Upper lobe of left lung (tissue), 4 donors: ENCODE results near the gene GFAP.

Source experiments
- POLR2A ChIP-seq, 4 donors: fragments of 450-650 bp; IDR thresholded peaks; one replicate each; pipeline ENCODE4 v1.5.1; 2016 to 2017; ENCODE audit warnings: antibody characterized with exemption in 4 of 4, mild to moderate bottlenecking in 2 of 4
- POLR2AphosphoS5 ChIP-seq, 2 donors: sonication (generic); formaldehyde crosslinking; IDR thresholded peaks; one replicate each; pipeline ENCODE4 v1.5.1; 2017; ENCODE audit warnings: antibody characterized with exemption in 2 of 2
- TF ChIP-seq, protein P1 (sequence below), 6 experiments: fragments of 450-650 bp in 4 of 6; fragments of 200-600 bp in 2 of 6; sonication (generic) in 2 of 6; IDR thresholded peaks; one replicate each; pipeline ENCODE4 v1.5.1; 2016 to 2019; ENCODE audit warnings: antibody characterized with exemption in 6 of 6

GRCh38 chr17:44920565-44920940 lies 5.3 kb upstream of the GFAP start:
- TF ChIP-seq, protein P1, sequence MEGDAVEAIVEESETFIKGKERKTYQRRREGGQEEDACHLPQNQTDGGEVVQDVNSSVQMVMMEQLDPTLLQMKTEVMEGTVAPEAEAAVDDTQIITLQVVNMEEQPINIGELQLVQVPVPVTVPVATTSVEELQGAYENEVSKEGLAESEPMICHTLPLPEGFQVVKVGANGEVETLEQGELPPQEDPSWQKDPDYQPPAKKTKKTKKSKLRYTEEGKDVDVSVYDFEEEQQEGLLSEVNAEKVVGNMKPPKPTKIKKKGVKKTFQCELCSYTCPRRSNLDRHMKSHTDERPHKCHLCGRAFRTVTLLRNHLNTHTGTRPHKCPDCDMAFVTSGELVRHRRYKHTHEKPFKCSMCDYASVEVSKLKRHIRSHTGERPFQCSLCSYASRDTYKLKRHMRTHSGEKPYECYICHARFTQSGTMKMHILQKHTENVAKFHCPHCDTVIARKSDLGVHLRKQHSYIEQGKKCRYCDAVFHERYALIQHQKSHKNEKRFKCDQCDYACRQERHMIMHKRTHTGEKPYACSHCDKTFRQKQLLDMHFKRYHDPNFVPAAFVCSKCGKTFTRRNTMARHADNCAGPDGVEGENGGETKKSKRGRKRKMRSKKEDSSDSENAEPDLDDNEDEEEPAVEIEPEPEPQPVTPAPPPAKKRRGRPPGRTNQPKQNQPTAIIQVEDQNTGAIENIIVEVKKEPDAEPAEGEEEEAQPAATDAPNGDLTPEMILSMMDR (IDR thresholded peaks at IDR 0.05): no peak
- TF ChIP-seq POLR2AphosphoS5 (IDR thresholded peaks at IDR 0.05) (no peak), POLR2A (IDR thresholded peaks at IDR 0.05) (no peak)
